HG03103 (cell line): ENCODE measurements around the gene F10.

Experiments used
- ATAC-seq: cut with Tn5 transposase; IDR thresholded peaks from one replicate; pipeline ENCODE4 v1.9.1; 2021; ENCODE audit warnings: low read depth; ENCODE audit not compliant: unreplicated experiment

Gene F10

DNA sequence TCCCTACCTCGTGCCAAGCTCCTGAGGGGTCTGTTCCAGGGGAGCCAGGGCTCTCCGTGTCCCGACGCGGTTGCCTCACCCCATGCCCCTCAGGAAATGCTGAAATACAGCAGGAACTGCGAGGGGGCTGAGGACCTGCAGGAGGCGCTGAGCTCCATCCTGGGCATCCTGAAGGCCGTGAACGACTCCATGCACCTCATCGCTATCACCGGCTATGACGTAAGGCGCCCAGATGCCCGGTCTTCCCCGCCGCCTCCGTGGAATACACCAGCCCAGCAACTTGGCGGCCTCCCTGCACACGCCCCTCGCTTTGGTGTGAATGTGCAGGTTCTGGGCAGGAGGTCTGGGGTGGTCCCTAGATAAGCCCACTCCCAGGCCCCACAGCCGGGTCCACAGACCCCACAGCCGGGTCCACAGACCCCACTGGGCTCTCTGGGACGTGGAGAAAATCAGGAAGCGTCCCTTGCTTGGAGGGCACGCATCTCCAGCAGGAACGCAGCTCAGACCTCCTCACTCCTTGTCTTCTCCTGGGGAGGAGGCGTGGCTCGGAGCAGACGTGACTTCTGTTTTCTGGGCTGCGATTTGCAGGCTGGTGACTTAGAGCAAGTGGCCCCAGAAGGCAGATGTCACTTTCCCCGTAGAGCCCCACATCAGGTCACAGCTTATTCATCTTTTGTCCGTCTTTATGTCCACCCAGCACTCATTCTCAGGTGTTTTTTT is 36.4 kb upstream of the F10 start:
- ATAC-seq, result no peak

DNA sequence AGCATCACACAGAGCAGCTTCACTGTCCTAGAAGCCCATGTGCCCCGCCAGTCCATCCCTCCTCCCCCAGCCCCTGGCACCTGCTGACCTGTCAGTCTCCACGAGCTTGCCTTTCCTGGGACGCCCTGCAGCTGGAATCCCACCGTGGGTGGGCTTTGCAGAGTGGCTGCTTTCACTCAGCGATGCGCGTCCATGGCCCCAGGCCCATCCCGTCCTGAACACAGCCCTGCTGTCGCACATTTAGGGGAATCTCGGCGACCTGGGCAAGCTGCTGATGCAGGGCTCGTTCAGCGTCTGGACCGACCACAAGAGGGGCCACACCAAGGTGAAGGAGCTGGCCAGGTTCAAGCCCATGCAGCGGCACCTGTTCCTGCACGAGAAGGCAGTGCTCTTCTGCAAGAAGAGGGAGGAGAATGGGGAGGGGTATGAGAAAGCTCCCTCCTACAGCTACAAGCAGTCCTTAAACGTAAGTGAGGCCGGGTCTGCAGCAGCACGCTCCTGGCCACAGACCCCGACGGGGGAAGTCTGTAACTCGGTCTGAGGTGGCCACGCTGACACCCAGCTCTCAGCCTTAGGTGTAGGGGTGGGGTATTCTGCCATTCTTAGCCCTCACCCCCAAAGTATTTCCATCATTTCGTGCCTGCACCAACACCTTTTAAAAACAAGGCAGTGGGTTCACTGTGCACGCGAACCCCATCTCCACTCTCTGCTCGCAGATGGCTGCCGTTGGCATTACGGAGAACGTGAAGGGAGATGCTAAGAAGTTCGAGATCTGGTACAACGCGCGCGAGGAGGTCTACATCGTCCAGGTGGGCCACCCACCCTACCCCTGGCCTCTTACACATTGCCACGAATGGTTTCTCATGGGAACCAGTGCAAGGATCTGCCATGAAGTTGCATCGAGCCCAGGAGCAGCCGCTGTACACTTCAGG is 35.3 kb upstream of the F10 start:
- no peak for ATAC-seq

DNA sequence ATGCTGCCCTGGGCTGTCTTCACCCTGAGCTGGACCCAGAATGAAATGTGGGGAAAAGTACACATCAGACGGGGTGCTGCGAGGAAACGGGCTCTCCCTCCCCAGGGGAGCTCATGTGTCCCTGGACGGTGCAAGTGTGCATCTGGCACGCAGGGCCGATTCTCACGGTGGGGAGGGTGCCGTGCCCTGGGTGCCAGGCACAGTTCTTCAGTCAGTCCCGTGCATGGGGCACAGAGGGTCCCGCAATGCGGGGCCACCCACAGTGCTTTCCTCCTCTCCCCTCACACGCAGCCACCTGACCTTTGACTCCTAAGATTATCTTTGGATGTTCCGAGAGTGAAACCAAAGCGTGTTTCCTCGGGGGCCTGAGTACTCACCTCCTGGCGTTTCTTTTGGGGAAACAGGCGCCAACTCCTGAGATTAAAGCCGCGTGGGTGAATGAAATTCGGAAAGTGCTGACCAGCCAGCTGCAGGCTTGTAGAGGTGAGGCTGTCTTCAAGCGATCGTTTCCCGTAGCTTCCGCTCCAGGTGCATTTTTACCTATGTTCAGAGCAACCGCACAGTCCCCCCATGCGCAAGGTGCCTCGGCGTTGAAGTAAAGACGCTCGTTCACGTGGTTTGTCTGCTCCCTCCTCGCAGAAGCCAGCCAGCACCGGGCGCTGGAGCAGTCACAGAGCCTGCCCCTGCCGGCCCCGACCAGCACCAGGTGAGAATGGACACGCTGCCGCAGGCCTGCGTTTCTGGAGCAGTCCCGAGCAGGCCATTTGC is 34.5 kb upstream of the F10 start:
- no peak for ATAC-seq

DNA sequence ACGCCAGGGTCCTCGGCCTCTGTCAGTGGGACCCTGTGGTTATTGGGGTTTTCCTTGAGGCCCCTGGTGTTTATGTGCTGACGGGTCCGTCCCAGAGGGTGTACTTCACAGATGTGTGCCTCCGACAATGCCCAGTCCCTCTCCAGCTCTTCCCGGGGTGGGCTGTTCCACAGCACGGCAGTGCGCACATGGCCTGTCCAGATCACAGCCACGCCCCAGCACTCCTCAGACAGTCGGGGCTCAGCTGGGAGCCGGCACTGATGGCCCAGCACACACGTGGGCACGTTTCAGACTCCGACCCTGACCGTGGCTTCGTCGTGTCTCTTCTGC is 33.9 kb upstream of the F10 start:
- no peak for ATAC-seq

DNA sequence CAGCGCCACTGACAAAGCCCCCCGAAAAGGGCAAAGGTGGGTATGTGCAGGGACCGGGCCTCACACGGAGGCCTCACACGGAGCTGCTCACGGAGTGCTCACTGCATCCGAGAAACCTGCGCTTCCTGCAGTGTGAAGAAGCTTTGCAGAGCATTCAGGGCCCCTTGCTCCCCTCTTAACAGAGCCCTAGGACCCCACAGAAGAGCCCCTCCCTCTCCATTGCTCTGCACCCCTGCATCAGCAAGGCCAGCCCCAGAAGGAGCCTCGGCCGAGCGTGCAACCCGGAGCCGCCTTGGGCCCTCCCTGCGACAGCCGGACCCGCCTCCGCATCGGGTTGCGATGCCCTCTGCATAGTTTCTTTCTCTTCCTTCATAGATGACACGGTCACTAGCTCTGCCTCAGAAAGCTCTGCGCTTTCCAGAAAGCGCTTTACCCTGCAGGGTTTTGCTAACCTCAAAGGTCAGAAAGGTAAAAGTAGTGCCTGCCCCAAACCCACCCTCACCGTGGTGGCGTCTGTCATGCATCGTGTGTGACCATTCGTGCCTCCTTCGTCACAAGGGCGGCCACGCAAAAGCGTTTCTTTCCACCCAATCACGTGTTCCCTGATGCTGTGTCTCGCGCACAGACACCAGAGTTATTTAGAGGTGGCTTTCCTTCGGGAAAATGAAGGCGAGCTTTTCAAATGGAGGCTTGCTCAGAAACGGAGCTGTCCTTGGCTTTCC is 32.7 kb upstream of the F10 start:
- no peak for ATAC-seq

DNA sequence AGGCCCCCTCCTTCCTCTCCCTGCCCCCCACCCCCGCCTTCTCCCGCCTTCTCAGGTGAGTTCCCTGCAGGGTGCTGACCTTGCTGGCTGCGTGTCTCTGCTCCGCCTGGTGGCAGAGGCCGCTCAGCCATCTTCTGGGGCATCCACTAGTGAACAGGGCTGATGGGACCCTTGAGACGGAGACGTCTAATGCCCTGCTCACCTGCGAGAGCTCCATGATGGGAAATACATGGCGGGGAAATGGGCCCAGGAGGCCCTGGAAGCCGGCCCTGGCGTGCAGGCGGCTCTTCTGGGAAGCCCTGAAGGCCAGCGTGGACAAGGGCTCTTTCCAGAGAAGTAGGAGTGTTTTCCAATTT is 32.2 kb upstream of the F10 start:
- ATAC-seq, result no peak

DNA sequence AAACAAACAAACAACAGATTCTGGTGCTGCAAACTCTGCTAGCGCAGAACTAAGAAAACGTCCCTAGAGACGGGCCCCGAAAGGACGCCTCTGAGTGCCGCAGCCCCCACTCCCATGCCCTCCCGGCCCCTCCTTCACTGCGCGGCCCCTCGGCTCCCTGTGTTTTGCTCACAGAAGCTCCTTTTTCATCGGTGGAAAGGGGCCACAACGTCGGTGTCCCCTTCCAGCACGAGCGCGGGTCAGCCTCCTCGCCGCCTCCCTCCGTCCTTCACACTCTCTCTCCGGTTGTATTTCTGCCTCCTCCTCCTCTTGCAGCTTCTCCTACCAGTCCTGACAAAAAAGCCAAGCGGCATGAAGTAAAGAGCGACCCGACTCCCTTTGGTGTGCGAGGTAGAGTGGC is 31.8 kb upstream of the F10 start:
- ATAC-seq, result no peak

GRCh38 chr13:113091211-113091771 is 31.3 kb upstream of the F10 start:
- ATAC-seq, result no peak

DNA sequence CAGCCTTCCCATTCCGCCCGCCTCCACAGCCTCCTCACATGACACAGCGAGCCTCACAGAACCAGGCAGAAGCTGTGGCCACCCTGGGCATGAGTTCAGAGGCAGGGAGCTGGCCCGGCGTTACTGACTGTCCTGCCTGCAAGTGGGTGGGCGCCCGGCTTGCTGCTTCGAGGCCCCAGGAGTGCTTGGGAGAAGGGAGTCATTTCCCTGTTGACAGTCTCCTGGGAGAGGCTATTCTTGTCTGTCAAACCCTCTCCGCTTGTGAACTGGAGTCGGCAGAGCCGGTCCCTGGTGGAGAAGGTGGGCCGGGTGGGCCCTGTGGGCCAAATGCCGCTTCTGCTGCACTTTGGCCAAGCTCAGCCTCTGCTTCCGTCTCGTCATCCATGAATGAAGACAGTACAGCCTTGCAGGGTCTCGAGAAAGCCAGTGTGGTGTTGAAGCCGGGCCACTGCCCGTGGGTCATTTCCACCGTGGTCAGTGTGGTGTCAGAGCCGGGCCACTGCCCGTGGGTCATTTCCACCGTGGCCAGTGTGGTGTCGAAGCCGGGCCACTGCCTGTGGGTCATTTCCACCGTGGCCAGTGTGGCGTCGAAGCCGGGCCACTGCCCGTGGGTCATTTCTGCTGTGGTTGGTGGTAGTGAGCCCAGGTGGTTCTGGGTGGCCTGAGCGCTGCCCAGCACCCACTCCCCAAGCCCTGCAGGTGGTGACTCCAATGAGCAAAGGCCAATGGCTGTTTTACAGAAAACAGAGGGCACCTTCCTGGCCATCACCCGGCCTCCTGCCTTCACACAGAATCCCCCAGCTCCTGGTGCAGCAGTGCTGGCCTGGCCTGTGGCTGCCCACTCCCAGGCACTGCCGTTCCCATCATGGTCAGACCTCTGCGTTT is 30.5 kb upstream of the F10 start:
- ATAC-seq, result no peak

DNA sequence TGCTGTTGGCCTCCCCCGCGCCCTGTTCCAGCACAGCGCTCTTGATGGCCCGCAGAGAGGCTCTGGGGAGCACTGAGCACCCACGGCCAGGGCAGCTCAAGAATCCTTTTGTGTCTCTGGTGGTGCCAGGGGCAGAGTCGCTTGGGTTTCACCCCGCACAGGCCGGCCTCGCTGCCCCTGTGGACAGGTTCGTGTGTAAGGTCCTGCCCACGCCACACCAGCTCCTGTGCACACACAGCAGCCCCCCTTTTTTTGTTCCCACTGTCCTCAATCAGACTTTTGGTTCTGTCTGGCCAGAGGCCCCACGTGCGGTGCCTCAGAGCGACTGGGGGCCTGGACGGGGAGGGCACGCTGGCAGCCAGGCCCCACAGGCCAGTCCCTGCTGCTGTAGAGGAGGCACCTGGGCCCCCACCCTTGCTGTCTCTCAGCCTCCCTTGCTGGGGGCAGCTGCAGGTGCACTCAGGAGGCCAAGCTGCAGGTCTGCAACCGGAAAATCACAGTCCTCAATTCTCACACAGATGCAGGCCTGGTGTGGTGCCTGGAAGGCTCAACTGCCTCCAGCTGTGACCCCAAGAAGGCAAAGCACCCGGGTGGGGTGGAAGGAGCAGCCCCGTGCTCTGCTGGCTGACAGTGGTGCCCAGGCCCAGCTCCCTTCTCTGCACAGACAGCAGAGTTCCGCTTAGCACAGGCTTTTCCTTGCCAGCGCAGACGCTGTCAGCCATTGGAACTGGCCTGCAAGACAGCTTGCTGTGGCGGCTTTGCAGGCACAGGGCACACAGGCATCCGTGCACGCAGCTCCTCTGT is 29.6 kb upstream of the F10 start:
- no peak for ATAC-seq

DNA sequence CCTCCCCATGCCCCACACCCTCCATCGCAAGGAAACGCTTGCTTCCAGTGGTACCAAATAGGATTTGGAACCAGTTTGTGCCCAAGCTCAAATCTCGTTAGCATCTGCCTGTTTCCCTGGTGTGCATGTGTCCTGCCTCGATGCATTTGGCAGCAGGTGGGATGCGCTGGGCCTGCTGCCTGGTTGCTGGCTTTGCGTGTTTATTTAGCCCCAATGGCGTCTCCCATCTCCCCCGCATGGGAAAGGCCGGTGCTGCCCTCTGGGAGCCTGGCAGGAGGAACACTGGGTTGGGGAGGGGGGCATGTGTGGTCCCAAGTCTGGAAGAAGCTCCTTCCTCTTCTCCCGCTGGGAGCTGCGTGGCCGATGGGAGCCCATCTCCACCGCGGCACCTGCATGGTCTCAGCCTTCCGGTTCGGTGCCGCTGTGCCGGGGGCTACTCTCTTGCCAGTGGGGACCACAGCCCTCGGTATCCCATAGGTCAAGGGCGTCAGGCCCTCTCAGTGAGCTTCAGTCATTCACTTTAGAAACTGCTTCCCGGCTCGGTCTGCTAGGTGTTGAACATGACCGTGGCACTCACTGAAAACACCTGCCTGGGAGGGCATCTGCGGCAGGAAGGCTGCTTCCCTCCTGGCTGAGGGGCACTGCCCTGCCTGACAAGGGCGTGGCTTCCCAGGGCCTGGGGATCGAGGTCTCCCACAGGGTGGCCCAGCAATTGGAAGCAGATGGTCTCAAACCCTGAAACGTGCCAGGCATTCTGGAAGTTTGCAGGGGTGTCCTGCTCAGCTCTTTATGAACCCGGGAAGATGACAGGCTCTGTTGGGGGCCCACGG is 28.8 kb upstream of the F10 start:
- no peak for ATAC-seq

DNA sequence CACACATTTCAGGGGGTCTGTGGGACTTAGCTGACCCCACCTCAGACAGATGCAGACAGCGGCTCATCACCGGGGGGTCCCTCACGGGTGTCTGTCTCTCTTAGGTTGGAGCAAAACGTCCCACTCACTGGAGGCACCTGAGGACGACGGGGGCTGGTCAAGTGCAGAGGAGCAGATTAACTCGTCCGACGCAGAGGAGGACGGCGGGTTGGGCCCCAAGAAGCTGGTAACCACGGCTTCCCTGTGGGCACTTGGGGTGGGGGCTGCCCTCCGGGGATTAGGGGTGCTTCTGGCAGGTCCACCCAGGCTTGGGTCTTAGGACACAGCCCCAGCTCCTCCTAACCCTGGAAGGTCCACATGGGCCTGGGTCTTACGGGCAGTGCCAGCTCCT is 28.2 kb upstream of the F10 start:
- ATAC-seq, result no peak

DNA sequence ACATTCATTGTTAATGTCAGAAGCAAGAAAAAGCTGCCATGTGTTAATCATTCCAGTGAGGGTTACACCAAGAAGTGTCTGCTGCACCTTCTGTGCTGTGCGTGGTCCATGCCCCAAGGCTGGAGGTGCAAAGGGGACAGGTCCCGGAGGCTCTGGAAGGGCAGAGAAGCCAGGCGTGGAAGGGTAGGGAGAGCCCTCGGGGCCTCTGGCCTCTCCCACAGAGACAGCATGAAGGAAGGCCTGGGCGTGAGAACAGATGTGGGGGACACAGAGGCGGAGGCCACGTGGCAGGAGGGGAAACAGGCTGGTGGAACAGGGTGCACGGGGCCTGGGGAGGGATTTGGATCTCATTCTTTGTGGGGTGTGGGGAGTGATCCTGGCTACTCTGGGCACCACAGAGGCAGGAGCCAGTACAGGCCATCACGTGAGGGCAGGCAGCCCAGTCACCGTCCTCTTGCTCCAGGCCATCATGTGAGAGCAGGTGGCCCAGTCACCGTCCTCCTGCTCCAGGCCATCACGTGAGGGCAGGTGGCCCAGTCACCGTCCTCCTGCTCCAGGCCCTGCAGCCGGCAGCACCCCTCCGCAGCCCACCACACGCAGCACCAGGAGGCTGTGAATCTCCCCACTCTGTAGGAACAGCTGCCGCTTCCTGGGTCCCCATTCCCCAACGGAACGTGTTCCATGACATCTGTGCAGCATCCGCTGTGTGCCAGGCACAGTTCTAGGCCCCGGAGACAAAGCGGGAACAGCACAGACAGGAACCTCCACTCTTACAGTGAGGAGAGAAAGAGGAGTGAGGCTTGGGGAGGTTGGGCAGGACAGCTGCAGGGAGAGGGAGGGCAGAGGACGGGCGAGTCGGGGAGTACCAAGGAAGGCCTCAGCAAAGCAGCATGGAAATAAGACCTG is 27.2 kb upstream of the F10 start:
- ATAC-seq, result no peak

DNA sequence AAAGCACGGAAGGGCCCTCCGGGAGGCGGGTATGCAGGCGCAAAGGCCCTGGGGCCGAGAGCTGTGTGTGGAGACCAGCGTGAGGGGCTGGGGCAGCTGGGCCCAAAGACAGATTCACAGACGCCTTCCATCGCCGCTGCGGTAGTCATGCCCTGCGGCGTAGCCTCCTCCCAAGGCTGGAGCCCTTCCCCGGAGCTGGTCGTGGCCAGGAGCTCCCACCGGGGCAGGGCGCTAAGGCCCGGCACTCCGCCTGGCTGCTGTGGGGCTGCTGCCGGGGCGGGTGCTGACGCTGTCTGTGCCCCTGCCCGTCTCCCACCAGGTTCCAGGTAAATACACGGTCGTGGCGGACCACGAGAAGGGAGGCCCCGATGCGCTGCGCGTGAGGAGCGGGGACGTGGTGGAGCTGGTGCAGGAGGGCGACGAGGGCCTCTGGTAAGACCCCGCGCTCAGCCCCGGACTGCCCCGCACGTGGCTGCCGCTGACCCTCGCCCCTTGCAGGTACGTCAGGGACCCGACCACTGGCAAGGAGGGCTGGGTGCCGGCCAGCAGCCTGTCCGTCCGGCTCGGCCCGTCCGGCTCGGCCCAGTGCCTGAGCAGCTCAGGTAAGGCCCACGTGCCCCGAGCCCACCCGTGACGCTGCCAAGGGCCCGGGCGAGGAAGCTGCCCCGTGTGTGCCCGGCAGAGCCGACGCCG is 26.4 kb upstream of the F10 start:
- no peak for ATAC-seq

- ATAC-seq, result no peak
Measured at GRCh38 chr13:113096745-113097305, 25.8 kb upstream of the F10 start.

DNA sequence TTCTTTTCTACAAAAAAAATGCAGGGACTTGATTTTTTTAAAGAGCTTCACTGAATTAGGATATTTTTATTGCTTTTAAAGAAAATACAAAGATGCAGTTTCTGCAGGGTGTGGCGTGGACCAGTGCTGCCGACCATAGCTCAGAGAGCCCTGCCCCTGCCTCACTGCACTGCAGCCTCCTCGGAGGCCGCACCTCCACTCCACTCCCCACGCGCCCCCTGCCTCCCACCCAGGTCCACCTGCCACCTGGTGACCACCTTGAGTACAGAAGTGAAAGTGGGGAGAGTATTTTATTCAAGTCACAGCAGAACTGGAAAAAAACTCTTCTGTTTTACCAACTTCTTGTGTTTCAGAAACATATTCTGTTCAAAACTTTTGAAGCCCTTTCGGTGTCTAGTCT is 24.9 kb upstream of the F10 start:
- no peak for ATAC-seq
